ENCODE measurements around the gene CTNNBL1. TPM values are rescaled to one million over a fixed set of nuclear protein-coding genes. Genes with fewer than 3 reads are reported as not detected.
"Not testable (repeated sequence)": the region's sequence is repeated elsewhere in the genome, so short reads cannot be mapped to it uniquely, and the experiment has no call there.

CTNNBL1 gene
- total RNA-seq, 1 experiment from 2014 or later: 45.2 TPM

- Mint-ChIP-seq H3K9me3 (ENCODE audit: unreplicated experiment) (no peaks in the 10 kb centered on the region), H3K4me3 (ENCODE audit: unreplicated experiment) (no peak overlapping the region), H3K27me3 (ENCODE audit: insufficient read depth, unreplicated experiment) (peaks cover 59% of the 10 kb centered on the region), H3K36me3 (ENCODE audit: insufficient read depth, unreplicated experiment) (no peaks in the 10 kb centered on the region), H3K27ac (ENCODE audit: low read depth, unreplicated experiment) (no peak overlapping the region), H3K4me1 (ENCODE audit: insufficient read depth, unreplicated experiment) (peaks cover 5% of the 10 kb centered on the region)
- intact Hi-C loops (cut with micrococcal nuclease): no loop called here
- CTCF ChIA-PET: interaction anchor here (0.6 kb wide), 1 partner anchor 137 kb away, joined by 3 read pairs; no protein-coding TSS in a partner anchor
- TF ChIP-seq CTCF (IDR thresholded peaks at IDR 0.05; ENCODE audit: unreplicated experiment): no peak
- DNase-seq (ENCODE audit: unreplicated experiment): no peak
- BruUV-seq (replicated peaks): no TSS peak
- POLR2A ChIA-PET: interaction anchor here (0.6 kb wide), 1 partner anchor 16 kb away, joined by 3 read pairs; no protein-coding TSS in a partner anchor
These were observed 13.4 kb upstream of the CTNNBL1 start for GRCh38 chr20:37680420-37680819.

DNA sequence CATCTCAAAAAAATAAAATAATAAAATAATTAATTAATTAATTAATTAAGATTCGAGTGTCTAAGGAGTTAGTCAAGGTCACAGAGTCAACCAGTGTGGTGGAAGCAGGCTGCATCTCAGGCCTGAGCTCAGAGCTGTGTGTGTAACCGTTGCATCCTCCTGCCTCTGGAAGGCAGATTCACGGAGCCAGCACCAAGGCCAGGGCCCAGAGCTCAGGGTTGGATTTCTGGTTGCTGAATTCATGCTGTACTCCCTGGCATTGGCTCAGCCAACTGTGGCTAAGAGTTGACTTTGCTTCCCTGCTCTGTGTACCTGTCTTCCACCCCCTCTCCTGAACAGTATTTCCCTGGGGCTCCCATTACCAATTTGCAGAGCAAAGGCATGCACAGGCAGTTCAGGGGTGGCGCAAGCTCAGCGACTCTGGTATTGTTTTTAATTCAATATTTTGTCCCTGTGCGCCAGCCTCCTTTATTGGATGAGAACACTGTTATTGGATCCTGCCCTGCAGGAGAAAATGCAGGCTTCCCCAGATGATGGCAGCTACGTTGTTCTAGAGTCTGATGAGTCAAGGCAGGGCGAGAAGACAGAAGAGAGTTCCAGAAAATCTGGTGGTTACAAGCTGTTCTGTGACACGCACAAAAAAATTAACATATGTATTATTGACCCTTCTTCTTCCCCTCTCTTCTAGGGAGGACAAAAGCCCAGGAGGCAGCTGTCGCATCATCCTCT is 12.3 kb upstream of the CTNNBL1 start:
- Mint-ChIP-seq H3K36me3 (ENCODE audit: insufficient read depth, unreplicated experiment) (no peaks in the 10 kb centered on the region), H3K4me3 (ENCODE audit: unreplicated experiment) (no peak overlapping the region), H3K27ac (ENCODE audit: low read depth, unreplicated experiment) (no peak overlapping the region), H3K27me3 (ENCODE audit: insufficient read depth, unreplicated experiment) (peaks cover 55% of the 10 kb centered on the region), H3K4me1 (ENCODE audit: insufficient read depth, unreplicated experiment) (peaks cover 5% of the 10 kb centered on the region), H3K9me3 (ENCODE audit: unreplicated experiment) (no peaks in the 10 kb centered on the region)
- no peak for TF ChIP-seq CTCF (IDR thresholded peaks at IDR 0.05; ENCODE audit: unreplicated experiment)
- ChIA-PET POLR2A (interaction anchor here (0.6 kb wide), 1 partner anchor 58 kb away, joined by 3 read pairs; no protein-coding TSS in a partner anchor), CTCF (interaction anchor here (0.8 kb wide), 1 partner anchor 35 kb away, joined by 3 read pairs; no protein-coding TSS in a partner anchor)
- DNase-seq (ENCODE audit: unreplicated experiment): no peak
- intact Hi-C loops (cut with micrococcal nuclease): no loop called here
- no TSS peak for BruUV-seq (replicated peaks)

DNA sequence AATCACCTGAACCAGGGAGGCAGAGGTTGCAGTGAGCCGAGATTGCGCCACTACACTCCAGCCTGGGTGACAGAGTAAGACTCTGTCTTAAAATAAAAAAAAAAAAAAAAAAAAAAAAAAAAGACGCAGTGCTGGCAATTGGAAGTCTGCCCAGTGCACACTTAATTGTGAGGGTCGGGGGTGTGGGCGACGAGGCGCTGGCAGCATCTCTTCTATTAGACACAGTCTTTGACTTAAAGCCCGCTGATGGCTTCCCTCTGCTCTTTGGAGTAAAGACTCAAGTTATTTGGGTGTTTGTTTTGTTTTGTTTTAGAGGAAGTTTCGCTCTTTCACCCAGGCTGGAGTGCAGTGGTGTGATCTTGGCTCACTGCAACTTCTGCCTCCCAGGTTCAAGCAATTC is 10.7 kb upstream of the CTNNBL1 start:
- H3K4me3 Mint-ChIP-seq (ENCODE audit: unreplicated experiment); H3K27ac Mint-ChIP-seq (ENCODE audit: low read depth, unreplicated experiment); H3K4me1 Mint-ChIP-seq (ENCODE audit: insufficient read depth, unreplicated experiment); DNase-seq (ENCODE audit: unreplicated experiment); intact Hi-C loops (cut with micrococcal nuclease); BruUV-seq (replicated peaks); H3K9me3 Mint-ChIP-seq (ENCODE audit: unreplicated experiment); H3K36me3 Mint-ChIP-seq (ENCODE audit: insufficient read depth, unreplicated experiment): not testable (repeated sequence)
- CTCF ChIA-PET: interaction anchor here (0.7 kb wide), 1 partner anchor 269 kb away, joined by 3 read pairs; no protein-coding TSS in a partner anchor
- peaks cover 55% of the 10 kb centered on the region for H3K27me3 Mint-ChIP-seq (ENCODE audit: insufficient read depth, unreplicated experiment)
- POLR2A ChIA-PET: interaction anchor here (1.5 kb wide), 1 partner anchor 13 kb away, joined by 3 read pairs; no protein-coding TSS in a partner anchor

DNA sequence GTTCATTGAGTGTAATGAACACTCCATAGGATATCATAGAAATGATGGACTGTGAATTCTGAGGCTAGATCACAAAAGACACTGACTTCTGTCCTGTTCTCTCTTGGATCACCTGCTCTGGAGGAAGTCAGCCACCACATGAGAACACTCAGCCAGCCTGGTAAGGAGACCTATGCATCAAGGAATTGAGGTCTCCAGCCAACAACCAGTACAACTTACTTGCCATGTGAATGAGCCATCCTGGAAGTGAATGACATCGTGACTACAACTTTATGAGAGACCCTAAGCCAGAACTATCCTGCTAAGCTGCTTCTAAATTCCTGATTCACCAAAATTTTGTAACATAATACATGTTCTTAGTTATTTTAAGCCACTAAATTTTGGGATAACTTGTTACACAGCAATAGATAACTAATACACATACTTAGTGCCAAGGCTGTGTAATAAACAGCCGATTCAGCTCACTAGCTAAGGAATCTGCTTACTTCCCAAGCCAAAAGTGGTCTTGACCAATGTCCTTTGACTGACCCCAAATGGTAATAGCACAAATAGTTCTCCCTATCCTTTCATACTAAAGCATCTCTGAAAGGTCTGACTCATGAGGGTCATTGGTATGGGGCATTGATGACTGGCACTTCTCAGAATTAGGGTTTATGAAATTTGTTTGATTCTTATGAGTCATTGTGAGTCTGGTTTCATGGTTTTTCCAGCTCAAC is 6.9 kb upstream of the CTNNBL1 start:
- Mint-ChIP-seq H3K27me3 (ENCODE audit: insufficient read depth, unreplicated experiment) (peaks cover 66% of the 10 kb centered on the region), H3K36me3 (ENCODE audit: insufficient read depth, unreplicated experiment) (no peaks in the 10 kb centered on the region), H3K27ac (ENCODE audit: low read depth, unreplicated experiment) (no peak overlapping the region), H3K9me3 (ENCODE audit: unreplicated experiment) (no peaks in the 10 kb centered on the region), H3K4me1 (ENCODE audit: insufficient read depth, unreplicated experiment) (no peaks in the 10 kb centered on the region), H3K4me3 (ENCODE audit: unreplicated experiment) (no peak overlapping the region)
- intact Hi-C loops (cut with micrococcal nuclease): no loop called here
- no TSS peak for BruUV-seq (replicated peaks)
- DNase-seq (ENCODE audit: unreplicated experiment): peak; percentile 26
- no peak for TF ChIP-seq CTCF (IDR thresholded peaks at IDR 0.05; ENCODE audit: unreplicated experiment)
- CTCF ChIA-PET: interaction anchor here (0.5 kb wide), 1 partner anchor 20 kb away, joined by 6 read pairs; no protein-coding TSS in a partner anchor
- POLR2A ChIA-PET: no interaction called here
